Astrocyte (in vitro differentiated cells and primary cell): ENCODE data around the gene AKAP13. TPM values are rescaled to one million over a fixed set of nuclear protein-coding genes. Genes with fewer than 3 reads are reported as not detected.
"Not testable (repeated sequence)": the region's sequence is repeated elsewhere in the genome, so short reads cannot be mapped to it uniquely, and the experiment has no call there.

ENCODE experiments used
- DNase-seq: peaks from one replicate; pipeline ENCODE4 v3.0.0-alpha.2; 2010; ENCODE audit warnings: low read depth
- FAIRE-seq: peaks from 2 replicates; lab custom pipeline; 2011; peaks lifted over from hg19 to GRCh38; lab: Jason Lieb, UNC
- H2AFZ ChIP-seq: 2 replicates; pipeline ENCODE4 v1.6.0; 2012; ENCODE audit warnings: low read depth, low read length, inconsistent platforms
- H3K27ac ChIP-seq: 2 replicates; pipeline ENCODE4 v1.5.1; 2011; ENCODE audit warnings: low read depth, low read length, inconsistent platforms
- H3K27me3 ChIP-seq: 2 replicates; pipeline ENCODE4 v1.6.0; 2011; ENCODE audit warnings: low read length, inconsistent platforms; ENCODE audit not compliant: insufficient read depth
- H3K36me3 ChIP-seq: 2 replicates; pipeline ENCODE4 v1.5.1; 2011; ENCODE audit warnings: low read length, inconsistent platforms; ENCODE audit not compliant: insufficient read depth
- H3K4me1 ChIP-seq: 2 replicates; pipeline ENCODE4 v1.5.1; 2011; ENCODE audit warnings: low read length, inconsistent platforms; ENCODE audit not compliant: insufficient read depth
- H3K4me2 ChIP-seq: 2 replicates; pipeline ENCODE4 v1.6.0; 2012; ENCODE audit warnings: low read length, inconsistent platforms
- H3K4me3 ChIP-seq: 2 replicates; pipeline ENCODE4 v1.5.1; 2011; ENCODE audit warnings: low read depth, mild to moderate bottlenecking, low read length, inconsistent platforms; ENCODE audit not compliant: insufficient read depth
- H3K79me2 ChIP-seq: 2 replicates; pipeline ENCODE4 v1.6.0; 2012; ENCODE audit warnings: mild to moderate bottlenecking, low read length, inconsistent platforms; ENCODE audit not compliant: insufficient read depth
- H3K9ac ChIP-seq: 2 replicates; pipeline ENCODE4 v1.6.0; 2012; ENCODE audit warnings: mild to moderate bottlenecking, low read length, inconsistent platforms
- H3K9me3 ChIP-seq: 2 replicates; pipeline ENCODE4 v1.5.1; 2012; ENCODE audit warnings: low read depth, mild to moderate bottlenecking, low read length, inconsistent platforms; ENCODE audit not compliant: insufficient read depth
- H4K20me1 ChIP-seq: 2 replicates; pipeline ENCODE4 v1.6.0; 2012; ENCODE audit warnings: low read length, inconsistent platforms; ENCODE audit not compliant: insufficient read depth
- H3K27ac Mint-ChIP-seq: one replicate; pipeline ENCODE4 v1.8.0; 2021; ENCODE audit warnings: mild to moderate bottlenecking, mixed read lengths; ENCODE audit not compliant: unreplicated experiment
- H3K27me3 Mint-ChIP-seq: one replicate; pipeline ENCODE4 v1.8.0; 2021; ENCODE audit warnings: low read depth, mixed read lengths; ENCODE audit not compliant: unreplicated experiment
- H3K36me3 Mint-ChIP-seq: one replicate; pipeline ENCODE4 v1.8.0; 2021; ENCODE audit warnings: low read depth, mixed read lengths; ENCODE audit not compliant: unreplicated experiment
- H3K4me1 Mint-ChIP-seq: one replicate; pipeline ENCODE4 v1.8.0; 2021; ENCODE audit warnings: low read depth, mixed read lengths; ENCODE audit not compliant: unreplicated experiment
- H3K4me3 Mint-ChIP-seq: one replicate; pipeline ENCODE4 v1.8.0; 2021; ENCODE audit warnings: mild to moderate bottlenecking, moderate library complexity, mixed read lengths; ENCODE audit not compliant: unreplicated experiment
- H3K9me3 Mint-ChIP-seq: one replicate; pipeline ENCODE4 v1.8.0; 2021; ENCODE audit warnings: mild to moderate bottlenecking, mixed read lengths; ENCODE audit not compliant: unreplicated experiment
- EZH2 ChIP-seq: IDR thresholded peaks from 2 replicates; pipeline ENCODE4 v1.6.1; 2012; ENCODE audit warnings: mild to moderate bottlenecking, low read length, inconsistent platforms; ENCODE audit not compliant: insufficient read depth
- total RNA-seq: library from RNA; stranded (reverse); gene quantifications from 2 replicates; pipeline ENCODE4 v1.2.1, GENCODE V29; 2021
- TF ChIP-seq, protein P1 (sequence below): IDR thresholded peaks from 2 replicates; pipeline ENCODE4 v1.5.1; 2011; ENCODE audit warnings: low read depth, mild to moderate bottlenecking, inconsistent platforms, low read length, moderate library complexity; ENCODE audit not compliant: insufficient read depth

AKAP13 gene
- total RNA-seq, 1 donor from 2014 or later, result 98.2 TPM

DNA sequence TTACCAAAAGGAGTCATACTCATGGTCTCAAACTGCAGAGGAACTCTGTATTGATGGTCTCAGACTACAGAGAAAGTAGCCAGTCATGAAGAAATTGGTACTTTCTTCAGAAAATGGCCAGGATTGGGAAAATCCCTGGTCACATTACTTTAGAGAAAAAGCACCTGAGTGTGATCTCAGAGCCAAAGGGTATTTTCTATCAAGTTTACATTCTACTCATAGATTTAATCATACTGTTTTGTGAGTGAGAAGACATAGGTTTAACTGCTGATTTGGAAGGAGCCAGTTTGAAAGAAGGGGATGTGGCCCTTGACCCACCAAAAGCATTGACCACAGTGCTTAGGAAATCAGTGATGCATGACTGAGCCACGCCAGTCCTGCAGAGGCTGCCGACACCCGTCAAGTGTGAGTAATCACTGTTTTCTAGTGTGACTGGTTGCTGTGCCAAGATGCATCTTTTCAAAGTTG, 203.6 kb downstream of the AKAP13 start:
- H3K36me3 ChIP-seq, result peaks cover 14% of the 10 kb centered on the region
- no peak overlapping the region for H3K4me3 ChIP-seq
- no peak overlapping the region for H3K9ac ChIP-seq
- peaks cover 20% of the 10 kb centered on the region for H3K4me1 ChIP-seq
- DNase-seq, result peak; percentile 63
- peaks cover 37% of the 10 kb centered on the region for H3K4me1 Mint-ChIP-seq
- H3K27ac ChIP-seq, result no peak overlapping the region
- no peaks in the 10 kb centered on the region for H3K9me3 ChIP-seq
- H3K27ac Mint-ChIP-seq, result no peak overlapping the region
- H3K27me3 Mint-ChIP-seq, result no peaks in the 10 kb centered on the region
- H2AFZ ChIP-seq, result no peak overlapping the region
- H3K4me3 Mint-ChIP-seq, result no peak overlapping the region
- no peaks in the 10 kb centered on the region for H3K27me3 ChIP-seq
- peaks cover 35% of the 10 kb centered on the region for H3K36me3 Mint-ChIP-seq
- H3K79me2 ChIP-seq, result peaks cover 39% of the 10 kb centered on the region
- TF ChIP-seq, protein P1, sequence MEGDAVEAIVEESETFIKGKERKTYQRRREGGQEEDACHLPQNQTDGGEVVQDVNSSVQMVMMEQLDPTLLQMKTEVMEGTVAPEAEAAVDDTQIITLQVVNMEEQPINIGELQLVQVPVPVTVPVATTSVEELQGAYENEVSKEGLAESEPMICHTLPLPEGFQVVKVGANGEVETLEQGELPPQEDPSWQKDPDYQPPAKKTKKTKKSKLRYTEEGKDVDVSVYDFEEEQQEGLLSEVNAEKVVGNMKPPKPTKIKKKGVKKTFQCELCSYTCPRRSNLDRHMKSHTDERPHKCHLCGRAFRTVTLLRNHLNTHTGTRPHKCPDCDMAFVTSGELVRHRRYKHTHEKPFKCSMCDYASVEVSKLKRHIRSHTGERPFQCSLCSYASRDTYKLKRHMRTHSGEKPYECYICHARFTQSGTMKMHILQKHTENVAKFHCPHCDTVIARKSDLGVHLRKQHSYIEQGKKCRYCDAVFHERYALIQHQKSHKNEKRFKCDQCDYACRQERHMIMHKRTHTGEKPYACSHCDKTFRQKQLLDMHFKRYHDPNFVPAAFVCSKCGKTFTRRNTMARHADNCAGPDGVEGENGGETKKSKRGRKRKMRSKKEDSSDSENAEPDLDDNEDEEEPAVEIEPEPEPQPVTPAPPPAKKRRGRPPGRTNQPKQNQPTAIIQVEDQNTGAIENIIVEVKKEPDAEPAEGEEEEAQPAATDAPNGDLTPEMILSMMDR, result no peak
- no peak for TF ChIP-seq EZH2
- H3K4me2 ChIP-seq, result no peak overlapping the region
- H3K9me3 Mint-ChIP-seq, result no peaks in the 10 kb centered on the region
- peaks cover 46% of the 10 kb centered on the region for H4K20me1 ChIP-seq
- FAIRE-seq, result no peak

DNA sequence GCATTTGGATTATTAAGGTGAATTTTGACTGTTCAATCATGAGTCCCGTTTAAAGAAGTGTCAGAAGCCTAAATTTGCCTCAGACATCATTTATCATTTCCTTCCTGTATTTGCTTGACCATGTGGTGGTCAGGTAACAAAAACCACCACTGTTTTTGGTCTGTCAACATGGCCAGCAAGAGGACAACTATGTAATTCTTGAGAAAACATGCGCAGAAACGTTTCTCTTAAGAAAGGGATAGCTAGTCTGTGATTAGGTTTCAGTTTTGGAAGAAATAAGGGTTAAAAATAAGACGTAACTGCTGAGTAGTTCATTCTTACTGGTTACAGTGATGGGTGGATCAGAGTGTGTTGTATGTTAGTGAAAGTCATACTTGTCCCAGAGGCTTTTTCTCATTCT, 204.5 kb downstream of the AKAP13 start:
- no peak for DNase-seq
- H3K9ac ChIP-seq, result no peak overlapping the region
- H3K4me1 ChIP-seq, result peaks cover 23% of the 10 kb centered on the region
- peaks cover 31% of the 10 kb centered on the region for H3K36me3 Mint-ChIP-seq
- no peak overlapping the region for H2AFZ ChIP-seq
- H3K27ac ChIP-seq, result no peak overlapping the region
- FAIRE-seq, result no peak
- peaks cover 39% of the 10 kb centered on the region for H3K79me2 ChIP-seq
- peaks cover 44% of the 10 kb centered on the region for H3K4me1 Mint-ChIP-seq
- no peaks in the 10 kb centered on the region for H3K27me3 ChIP-seq
- TF ChIP-seq, protein P1, result no peak
- no peak for TF ChIP-seq EZH2
- H4K20me1 ChIP-seq, result peaks cover 46% of the 10 kb centered on the region
- H3K4me3 Mint-ChIP-seq, result no peak overlapping the region
- H3K36me3 ChIP-seq, result peaks cover 10% of the 10 kb centered on the region
- no peaks in the 10 kb centered on the region for H3K9me3 Mint-ChIP-seq
- no peak overlapping the region for H3K27ac Mint-ChIP-seq
- no peaks in the 10 kb centered on the region for H3K9me3 ChIP-seq
- H3K4me3 ChIP-seq, result no peak overlapping the region
- H3K27me3 Mint-ChIP-seq, result no peaks in the 10 kb centered on the region
- H3K4me2 ChIP-seq, result no peak overlapping the region

DNA sequence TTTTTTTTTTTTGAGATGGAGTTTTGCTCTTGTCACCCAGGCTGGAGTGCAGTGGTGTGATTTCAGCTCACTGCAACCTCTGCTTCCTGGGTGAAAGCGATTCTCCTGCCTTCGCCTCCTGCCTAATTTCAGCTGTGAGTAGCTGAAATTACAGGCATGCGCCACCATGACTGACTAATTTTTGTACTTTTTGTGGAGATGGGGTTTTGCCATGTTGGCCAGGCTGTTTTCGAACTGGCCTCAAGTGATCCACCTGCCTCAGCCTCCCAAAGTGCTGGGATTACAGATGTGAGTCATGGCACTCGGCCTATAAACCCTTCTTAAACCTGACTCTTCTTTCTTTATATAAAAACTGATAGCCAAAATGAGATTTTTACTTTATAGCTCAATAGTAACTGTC, 205.8 kb downstream of the AKAP13 start:
- H3K27ac Mint-ChIP-seq, result not testable (repeated sequence)

More for the DNA sequence above, 205.8 kb downstream of the AKAP13 start:
- H3K27me3 ChIP-seq, FAIRE-seq, H3K4me2 ChIP-seq, H3K27ac ChIP-seq, H3K27me3 Mint-ChIP-seq, H3K4me3 Mint-ChIP-seq, DNase-seq, H3K9me3 Mint-ChIP-seq, H3K4me3 ChIP-seq, H3K9ac ChIP-seq, H3K9me3 ChIP-seq, H2AFZ ChIP-seq, H3K36me3 ChIP-seq: not testable (repeated sequence)
- Mint-ChIP-seq H3K4me1 (peaks cover 45% of the 10 kb centered on the region), H3K36me3 (peaks cover 23% of the 10 kb centered on the region)
- H3K79me2 ChIP-seq, result peaks cover 43% of the 10 kb centered on the region
- H4K20me1 ChIP-seq, result peaks cover 44% of the 10 kb centered on the region
- H3K4me1 ChIP-seq, result peaks cover 21% of the 10 kb centered on the region
